HG02870 (cell line): Measurements from ENCODE around the gene DDX53.

Source experiments
- ATAC-seq: cut with Tn5 transposase; IDR thresholded peaks from one replicate; pipeline ENCODE4 v1.9.1; 2021; ENCODE audit warnings: mild to moderate bottlenecking, moderate library complexity; ENCODE audit not compliant: unreplicated experiment

Gene DDX53

GRCh38 chrX:23048806-23049573, 49.2 kb downstream of the DDX53 start:
- ATAC-seq, result peak; percentile 66

- ATAC-seq, result no peak
Observed at GRCh38 chrX:23052324-23052723, 52.6 kb downstream of the DDX53 start.
